Upper lobe of left lung (tissue), 6 donors: ENCODE results near the gene LLPH. TPM values are rescaled to one million over a fixed set of nuclear protein-coding genes. Genes with fewer than 3 reads are reported as not detected.

Experiments
- ATAC-seq, 2 donors: fragments of 200-7000 bp; cut with Tn5 transposase; one replicate each; pipeline ENCODE4 v1.9.1; 2022; ENCODE audit warnings: mild to moderate bottlenecking in 2 of 2, moderate library complexity in 2 of 2; ENCODE audit not compliant: low FRiP score in 2 of 2
- DNase-seq, 2 donors: peaks; one replicate each; pipeline ENCODE4 v3.0.0-alpha.2; 2019 to 2020
- H3K27ac ChIP-seq, 4 donors: fragments of 200-600 bp; sonication (generic); one replicate each; pipeline ENCODE4 v1.5.1; 2016 to 2019
- H3K27me3 ChIP-seq, 4 donors: fragments of 200-600 bp; sonication (generic); one replicate each; pipeline ENCODE4 v1.5.1; 2017 to 2019
- H3K36me3 ChIP-seq, 4 donors: fragments of 200-600 bp; sonication (generic); one replicate each; pipeline ENCODE4 v1.5.1; 2016 to 2019
- H3K4me1 ChIP-seq, 4 donors: fragments of 200-600 bp; sonication (generic); one replicate each; pipeline ENCODE4 v1.5.1; 2018 to 2019
- H3K4me3 ChIP-seq, 4 donors: fragments of 200-600 bp; sonication (generic); one replicate each; pipeline ENCODE4 v1.5.1; 2017 to 2019; ENCODE audit warnings: mild to moderate bottlenecking in 2 of 4, moderate library complexity in 1 of 4
- H3K9me3 ChIP-seq, 4 donors: fragments of 200-600 bp; sonication (generic); one replicate each; pipeline ENCODE4 v1.5.1; 2018 to 2019
- CTCF ChIP-seq, 6 experiments: fragments of 450-650 bp in 4 of 6; fragments of 200-600 bp in 2 of 6; sonication (generic) in 2 of 6; IDR thresholded peaks; one replicate each; pipeline ENCODE4 v1.5.1; 2016 to 2019; ENCODE audit warnings: antibody characterized with exemption in 6 of 6
- EP300 ChIP-seq, 4 donors: sonication (generic); formaldehyde crosslinking; IDR thresholded peaks; one replicate each; pipeline ENCODE4 v1.5.1; 2017; ENCODE audit warnings: antibody characterized with exemption in 4 of 4, control low read depth in 2 of 4
- POLR2A ChIP-seq, 4 donors: fragments of 450-650 bp; IDR thresholded peaks; one replicate each; pipeline ENCODE4 v1.5.1; 2016 to 2017; ENCODE audit warnings: antibody characterized with exemption in 4 of 4, mild to moderate bottlenecking in 2 of 4
- POLR2AphosphoS5 ChIP-seq, 2 donors: sonication (generic); formaldehyde crosslinking; IDR thresholded peaks; one replicate each; pipeline ENCODE4 v1.5.1; 2017; ENCODE audit warnings: antibody characterized with exemption in 2 of 2
- WGBS, 2 donors: methylation state at CpG; one replicate each; pipeline ENCODE4 v1.1.5; 2017 to 2018; 5-methylcytosine and 5-hydroxymethylcytosine counted together
- total RNA-seq, 6 donors: library from RNA; depleted of rRNA in 4 of 6; stranded (reverse); fragments of >200 nt in 4 of 6; gene quantifications; one replicate each; pipeline versions ENCODE4 v1.1.0 to v1.2.1, GENCODE V29; 2016 to 2021
- donor health status: DM: no; HTN: no; CAD: no; lungs with moderate emphysema.
- donor health status: DM: no; HTN: yes; CAD: no; lungs with severe emphysema.

Gene LLPH
- total RNA-seq, 6 donors from 2014 or later = 2.1 to 18.5 (median 5.9) TPM

- Histone ChIP-seq H3K27me3 (no peaks in the 10 kb centered on the region), H3K36me3 (no peaks in the 10 kb centered on the region), H3K4me3 (no peak overlapping the region), H3K27ac (no peak overlapping the region), H3K9me3 (no peaks in the 10 kb centered on the region), H3K4me1 (no peaks in the 10 kb centered on the region)
- 44 to 49% methylated on average over 3 of the region's 3 CpGs for WGBS, 2 donors
- no peak for ATAC-seq
- DNase-seq = no peak
- TF ChIP-seq POLR2AphosphoS5 (IDR thresholded peaks at IDR 0.05) (no peak), POLR2A (IDR thresholded peaks at IDR 0.05) (no peak), EP300 (IDR thresholded peaks at IDR 0.05) (no peak), CTCF (IDR thresholded peaks at IDR 0.05) (no peak)
Measured at GRCh38 chr12:66066929-66067523, 63.5 kb downstream of the LLPH start.

Other genes with a start within 250 kb of the LLPH start
- gene TMBIM4, start 39.2 kb upstream of the LLPH start, total RNA-seq = 100 to 1,000 TPM in 3 of 6 donors, 10 to 100 TPM in 3; 19.9 to 168 (median 114) TPM
- gene IRAK3, start 58.5 kb upstream of the LLPH start, total RNA-seq = 10 to 100 TPM; 33.8 to 65.0 (median 39.7) TPM
- 10 to 100 TPM in 2 of 6 donors, 1 to 10 TPM in 4; 2.0 to 16.4 (median 4.3) TPM for gene HELB, start 171.7 kb upstream of the LLPH start, total RNA-seq